ENCODE data around the gene PLEKHH2. TPM values are rescaled to one million over a fixed set of nuclear protein-coding genes. Genes with fewer than 3 reads are reported as not detected.
"Not testable (repeated sequence)": the region's sequence is repeated elsewhere in the genome, so short reads cannot be mapped to it uniquely, and the experiment has no call there.

PLEKHH2 gene
- polyA plus RNA-seq, 1 of the 3 experiments (the other 2 are of a cell fraction): 1.9 TPM

- H3K4me1 ChIP-seq (ENCODE audit: control insufficient read depth in 1 of 2, insufficient read depth in 2 of 2, low read depth in 1 of 2, low read length in 1 of 2); POLR2A ChIA-PET; H3K27me3 ChIP-seq (ENCODE audit: insufficient read depth); H3K79me2 ChIP-seq (ENCODE audit: insufficient read depth); H3K9me2 ChIP-seq; H3K4me3 ChIP-seq (ENCODE audit: low read depth in 2 of 2, low read length in 1 of 2); DNase-seq; H3K9me3 ChIP-seq; H3K36me3 ChIP-seq (replicated peaks in 1 of 2; ENCODE audit: control insufficient read depth in 1 of 2, insufficient read depth in 2 of 2, low read length in 1 of 2); H3F3A ChIP-seq (replicated peaks; ENCODE audit: insufficient read depth); H3K4me2 ChIP-seq; CTCF ChIA-PET; H3K9ac ChIP-seq; H3K27ac ChIP-seq (ENCODE audit: low read depth in 2 of 2, low read length in 1 of 2); H4K20me1 ChIP-seq (ENCODE audit: insufficient read depth): not testable (repeated sequence)
- H2AFZ ChIP-seq (ENCODE audit: low read depth): 0 out of 2 replicates have a peak overlapping the region, but pooled peaks have one; percentile 52
- TF ChIP-seq JUND (IDR thresholded peaks at IDR 0.05) (peak; percentile 51), FOSL2 (IDR thresholded peaks at IDR 0.05; ENCODE audit: borderline replicate concordance, low read depth) (peak; percentile 55; the same call in 1 of the 2 replicates)
- WGBS (ENCODE audit: low lambda C conversion rate): 63% methylated on average over 14 of the region's 14 CpGs
Measured at GRCh38 chr2:43726961-43727633, 90.0 kb downstream of the PLEKHH2 start.

GRCh38 chr2:43727634-43728014, 90.6 kb downstream of the PLEKHH2 start:
- Histone ChIP-seq H3K27me3 (ENCODE audit: insufficient read depth) (no peaks in the 10 kb centered on the region), H3F3A (replicated peaks; ENCODE audit: insufficient read depth) (no peaks in the 10 kb centered on the region), H3K79me2 (ENCODE audit: insufficient read depth) (no peaks in the 10 kb centered on the region), H2AFZ (ENCODE audit: low read depth) (no peak overlapping the region), H3K27ac (ENCODE audit: low read depth in 2 of 2, low read length in 1 of 2) (no peak overlapping the region), H3K4me1 (ENCODE audit: control insufficient read depth in 1 of 2, insufficient read depth in 2 of 2, low read depth in 1 of 2, low read length in 1 of 2) (peaks cover 3 to 5% of the 10 kb centered on the region in 2 experiments; a peak in 2 of 4 replicates), H3K9ac (no peak overlapping the region), H4K20me1 (ENCODE audit: insufficient read depth) (no peaks in the 10 kb centered on the region), H3K4me2 (no peak overlapping the region), H3K9me3 (no peaks in the 10 kb centered on the region), H3K9me2 (no peaks in the 10 kb centered on the region), H3K36me3 (replicated peaks in 1 of 2; ENCODE audit: control insufficient read depth in 1 of 2, insufficient read depth in 2 of 2, low read length in 1 of 2) (no peaks in the 10 kb centered on the region), H3K4me3 (ENCODE audit: low read depth in 2 of 2, low read length in 1 of 2) (no peak overlapping the region)
- CTCF ChIA-PET: no interaction called here
- WGBS (ENCODE audit: low lambda C conversion rate): 100% methylated on average over 2 of the region's 2 CpGs
- no peak for DNase-seq
- TF ChIP-seq NRF1 (IDR thresholded peaks at IDR 0.05; ENCODE audit: low read depth, low read length): no peak
- POLR2A ChIA-PET: no interaction called here

GRCh38 chr2:43729491-43730174, 92.6 kb downstream of the PLEKHH2 start:
- DNase-seq: no peak
- TF ChIP-seq MAX (IDR thresholded peaks at IDR 0.05; ENCODE audit: low read depth) (no peak), RXRA (IDR thresholded peaks at IDR 0.05; ENCODE audit: borderline replicate concordance, low read depth) (no peak), RFX5 (IDR thresholded peaks at IDR 0.05; ENCODE audit: low read length) (no peak), TCF12 (IDR thresholded peaks at IDR 0.05) (no peak), FOSL2 (IDR thresholded peaks at IDR 0.05; ENCODE audit: borderline replicate concordance, low read depth) (no peak), ZBTB33 (IDR thresholded peaks at IDR 0.05; ENCODE audit: borderline replicate concordance, low read depth) (no peak), RAD21 (IDR thresholded peaks at IDR 0.05; ENCODE audit: low read length) (no peak), FOXM1 (IDR thresholded peaks at IDR 0.05; ENCODE audit: low read depth) (no peak), NRF1 (IDR thresholded peaks at IDR 0.05; ENCODE audit: low read depth, low read length) (no peak), YY1 (IDR thresholded peaks at IDR 0.05; ENCODE audit: low read depth) (no peak), MEF2A (IDR thresholded peaks at IDR 0.05; ENCODE audit: borderline replicate concordance, low read depth) (no peak), EZH2phosphoT487 (IDR thresholded peaks at IDR 0.05; ENCODE audit: borderline replicate concordance, low read depth) (no peak)
- H3K9me2 ChIP-seq: no peaks in the 10 kb centered on the region
- no peak overlapping the region for H2AFZ ChIP-seq (ENCODE audit: low read depth)
- H3F3A ChIP-seq (replicated peaks; ENCODE audit: insufficient read depth): no peaks in the 10 kb centered on the region
- H3K27ac ChIP-seq (ENCODE audit: low read depth in 2 of 2, low read length in 1 of 2): no peak overlapping the region
- H3K27me3 ChIP-seq (ENCODE audit: insufficient read depth): no peaks in the 10 kb centered on the region
- CTCF ChIA-PET: interaction anchor here (0.7 to 1.5 kb wide), 3 partner anchors 9 to 148 kb away, joined by 3 to 4 read pairs (median 3); no protein-coding TSS in a partner anchor
- no peak overlapping the region for H3K9ac ChIP-seq
- WGBS (ENCODE audit: low lambda C conversion rate): 79% methylated on average over 5 of the region's 5 CpGs
- POLR2A ChIA-PET: no interaction called here
- H4K20me1 ChIP-seq (ENCODE audit: insufficient read depth): no peaks in the 10 kb centered on the region
- H3K4me3 ChIP-seq (ENCODE audit: low read depth in 2 of 2, low read length in 1 of 2): no peak overlapping the region
- no peak overlapping the region for H3K4me2 ChIP-seq
- H3K79me2 ChIP-seq (ENCODE audit: insufficient read depth): no peaks in the 10 kb centered on the region
- H3K36me3 ChIP-seq (replicated peaks in 1 of 2; ENCODE audit: control insufficient read depth in 1 of 2, insufficient read depth in 2 of 2, low read length in 1 of 2): no peaks in the 10 kb centered on the region
- no peaks in the 10 kb centered on the region for H3K9me3 ChIP-seq
- H3K4me1 ChIP-seq (ENCODE audit: control insufficient read depth in 1 of 2, insufficient read depth in 2 of 2, low read depth in 1 of 2, low read length in 1 of 2): peaks cover 3 to 5% of the 10 kb centered on the region in 2 experiments; a peak in 2 of 4 replicates
